Colonic mucosa (tissue), 4 donors: ENCODE results near the gene SGTA. TPM values are rescaled to one million over a fixed set of nuclear protein-coding genes. Genes with fewer than 3 reads are reported as not detected.

Source experiments
- DNase-seq: peaks from one replicate; pipeline ENCODE4 v3.0.0-alpha.2; 2020
- H3K27ac ChIP-seq: fragments of 200-600 bp; one replicate; pipeline ENCODE4 v1.8.0; 2021
- H3K27me3 ChIP-seq: fragments of 200-600 bp; one replicate; pipeline ENCODE4 v1.8.0; 2021
- H3K36me3 ChIP-seq: fragments of 200-600 bp; one replicate; pipeline ENCODE4 v1.8.0; 2021
- H3K4me1 ChIP-seq: fragments of 200-600 bp; one replicate; pipeline ENCODE4 v1.8.0; 2021; ENCODE audit warnings: mild to moderate bottlenecking
- H3K4me3 ChIP-seq: fragments of 200-600 bp; one replicate; pipeline ENCODE4 v1.8.0; 2021
- H3K9ac ChIP-seq, 2 donors: one replicate each; pipeline ENCODE4 v1.7.0; 2013; ENCODE audit warnings: control low read depth in 2 of 2, low read depth in 2 of 2, low read length in 2 of 2
- H3K9me3 ChIP-seq: fragments of 200-600 bp; one replicate; pipeline ENCODE4 v1.8.0; 2021
- CTCF ChIP-seq: fragments of 200-600 bp; IDR thresholded peaks from one replicate; pipeline ENCODE4 v1.8.0; 2022; ENCODE audit warnings: antibody characterized with exemption, mild to moderate bottlenecking
- intact Hi-C: fragments of 100-400 bp; cut with DNase I; formaldehyde crosslinking; loops from one replicate; pipeline ENCODE4 v1.14.1; 2022
- total RNA-seq, 2 donors: library from RNA; stranded (reverse); fragmentation: NEBNext Ultra II Directional in 1 of 2; extraction: Animal tissue kit (Norgen Biotek cat#: 25700) in 1 of 2; gene quantifications; one replicate each; pipeline ENCODE4 v1.2.1, GENCODE V29; 2021
- donor health status: healthy.
- donor health status: DM: no; HTN: no; CAD: no.
- donor health status: DM: no; HTN: no; CAD: no.

The SGTA gene
- total RNA-seq, 2 donors from 2014 or later, result 46.5 to 80.6 TPM

DNA sequence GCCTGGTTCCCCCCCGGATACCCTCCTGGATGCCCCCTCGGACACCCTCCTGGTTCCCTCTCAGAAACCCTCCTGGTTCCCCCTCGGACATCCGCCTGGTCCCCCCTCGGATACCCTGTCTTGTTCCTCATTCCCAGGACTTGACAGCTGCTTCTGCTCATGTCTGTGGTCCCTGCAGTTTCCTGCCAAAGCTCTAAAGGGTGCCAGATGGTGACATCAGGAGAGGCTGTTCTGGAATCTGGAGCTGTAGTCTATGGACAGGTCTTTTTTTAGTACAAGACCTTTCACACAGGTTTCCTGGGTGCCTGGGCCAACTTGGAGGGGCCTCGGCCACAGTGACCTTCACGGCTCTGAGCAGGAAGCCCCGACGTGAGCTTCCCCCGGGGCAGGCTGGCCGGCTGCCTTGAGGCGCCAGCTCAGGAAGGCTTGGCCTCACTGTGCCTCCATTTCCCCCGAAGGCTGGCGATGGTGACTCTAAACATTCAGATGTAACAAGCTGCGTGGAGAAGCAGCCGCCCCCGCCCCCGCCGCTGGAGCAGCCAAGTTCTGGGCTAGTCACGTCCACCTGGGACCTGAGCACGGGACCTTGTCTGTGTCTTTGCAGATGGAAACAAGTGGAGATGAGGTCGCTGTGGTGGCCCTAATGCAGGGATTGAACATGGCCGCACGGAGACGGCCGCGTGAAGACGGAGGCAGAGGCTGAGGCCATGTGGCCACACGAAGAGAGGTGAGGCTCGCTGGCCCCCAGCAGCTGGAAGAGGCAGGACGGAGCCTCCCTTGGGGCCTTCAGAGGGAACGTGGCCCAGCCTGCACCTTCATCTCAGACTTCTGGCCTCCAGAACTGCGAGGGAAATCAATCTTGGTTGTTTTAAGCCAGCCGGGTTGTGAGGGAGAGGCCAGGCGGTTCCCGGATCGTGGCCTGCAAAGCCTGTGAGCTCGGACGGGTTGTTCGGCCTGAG is 12.7 kb downstream of the SGTA start:
- DNase-seq, result peak; percentile 39
- intact Hi-C loops, result no loop called here
- Histone ChIP-seq H3K4me1 (peaks cover 6% of the 10 kb centered on the region), H3K36me3 (no peaks in the 10 kb centered on the region), H3K4me3 (no peak overlapping the region), H3K27ac (no peak overlapping the region), H3K9me3 (no peaks in the 10 kb centered on the region), H3K27me3 (no peaks in the 10 kb centered on the region), H3K9ac (peak overlapping the region in 1 of 2 donors; percentile 46)
- TF ChIP-seq CTCF, result no peak

DNA sequence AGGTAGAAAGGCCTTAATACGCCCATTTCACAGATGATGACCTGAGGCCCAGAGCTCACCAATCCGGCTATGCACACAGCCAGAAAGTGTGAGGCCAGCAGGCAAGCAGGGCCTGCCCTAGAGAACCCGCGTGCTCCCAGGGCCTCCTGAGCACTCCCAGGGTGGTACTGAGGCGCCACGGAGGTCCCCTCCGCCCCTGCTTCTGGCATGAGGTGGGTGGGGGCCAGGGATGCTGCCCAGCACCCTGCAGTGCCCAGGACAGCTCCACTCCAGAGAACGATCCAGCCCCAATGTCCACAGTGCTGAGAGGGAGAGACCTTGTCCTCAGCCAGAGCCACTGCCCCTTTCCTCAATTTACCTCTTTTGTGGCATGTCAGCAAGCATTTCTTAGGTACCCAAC is 13.9 kb downstream of the SGTA start:
- no peak for DNase-seq
- H3K9me3 ChIP-seq, result no peaks in the 10 kb centered on the region
- H3K36me3 ChIP-seq, result no peaks in the 10 kb centered on the region
- H3K27ac ChIP-seq, result no peak overlapping the region
- TF ChIP-seq CTCF, result no peak
- no peak overlapping the region for H3K4me3 ChIP-seq
- no peaks in the 10 kb centered on the region for H3K27me3 ChIP-seq
- intact Hi-C loops, result no loop called here
- no peaks in the 10 kb centered on the region for H3K4me1 ChIP-seq
- peak overlapping the region in 1 of 2 donors; percentile 24 for H3K9ac ChIP-seq

DNA sequence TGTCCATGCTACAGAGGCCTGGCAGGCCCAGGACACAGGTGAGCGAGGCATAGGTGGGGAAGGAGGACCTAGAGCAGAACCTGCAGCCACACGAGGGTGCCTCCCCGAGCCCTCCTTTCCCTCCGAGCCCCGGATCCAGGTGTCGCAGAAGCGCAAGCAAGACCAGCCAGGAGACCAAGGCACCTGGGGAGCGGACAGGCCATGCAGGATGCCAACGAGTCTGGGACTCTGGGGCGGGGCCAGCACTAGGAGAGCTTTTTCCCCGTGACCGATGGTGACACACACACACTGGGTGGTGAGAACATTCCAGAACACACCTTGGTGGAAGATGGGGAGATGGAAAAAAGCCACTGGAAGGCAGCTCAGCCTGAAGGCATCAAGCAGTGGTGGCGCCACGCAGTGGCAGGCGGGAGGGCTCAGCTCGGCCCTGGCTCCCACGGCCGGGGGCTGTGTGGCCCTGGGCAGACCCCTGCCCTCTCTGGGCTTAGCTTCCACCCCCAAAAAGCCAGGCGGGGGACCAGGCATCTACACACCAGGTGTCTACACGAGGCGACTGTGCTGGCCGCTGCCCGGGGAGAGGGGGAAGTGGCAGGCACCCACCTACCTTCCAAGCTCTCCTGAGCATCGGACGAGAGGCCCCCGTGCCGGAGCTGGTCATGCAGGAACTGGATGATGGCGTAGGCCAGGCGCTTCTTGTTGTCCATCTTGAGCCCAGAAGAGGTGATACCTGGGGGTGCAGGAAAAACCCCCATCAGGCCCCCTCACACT is 14.5 kb downstream of the SGTA start:
- no peaks in the 10 kb centered on the region for H3K9me3 ChIP-seq
- H3K36me3 ChIP-seq, result no peaks in the 10 kb centered on the region
- no peak for TF ChIP-seq CTCF
- no peaks in the 10 kb centered on the region for H3K4me1 ChIP-seq
- H3K27ac ChIP-seq, result no peak overlapping the region
- H3K27me3 ChIP-seq, result no peaks in the 10 kb centered on the region
- intact Hi-C loops, result no loop called here
- peak overlapping the region in 1 of 2 donors; percentile 24 for H3K9ac ChIP-seq
- no peak for DNase-seq
- no peak overlapping the region for H3K4me3 ChIP-seq

- Histone ChIP-seq H3K9me3 (no peaks in the 10 kb centered on the region), H3K4me3 (no peak overlapping the region), H3K9ac (no peak overlapping the region), H3K27me3 (no peaks in the 10 kb centered on the region), H3K4me1 (no peaks in the 10 kb centered on the region), H3K27ac (no peak overlapping the region), H3K36me3 (no peaks in the 10 kb centered on the region)
- intact Hi-C loops, result no loop called here
- no peak for DNase-seq
- no peak for TF ChIP-seq CTCF
Measured at GRCh38 chr19:2767688-2768087, 15.4 kb downstream of the SGTA start.

- TF ChIP-seq CTCF, result no peak
- Histone ChIP-seq H3K27ac (no peak overlapping the region), H3K4me3 (no peak overlapping the region), H3K4me1 (no peaks in the 10 kb centered on the region), H3K9ac (no peak overlapping the region), H3K36me3 (no peaks in the 10 kb centered on the region), H3K27me3 (no peaks in the 10 kb centered on the region), H3K9me3 (no peaks in the 10 kb centered on the region)
- no peak for DNase-seq
- intact Hi-C loops, result no loop called here
Measured at GRCh38 chr19:2766594-2767372, 16.3 kb downstream of the SGTA start.
